ENCODE results near the gene RANBP1. TPM values are rescaled to one million over a fixed set of nuclear protein-coding genes. Genes with fewer than 3 reads are reported as not detected.

RANBP1 gene
- total RNA-seq, 1 experiment from 2014 or later: 443 TPM

- TF ChIP-seq, protein P1, sequence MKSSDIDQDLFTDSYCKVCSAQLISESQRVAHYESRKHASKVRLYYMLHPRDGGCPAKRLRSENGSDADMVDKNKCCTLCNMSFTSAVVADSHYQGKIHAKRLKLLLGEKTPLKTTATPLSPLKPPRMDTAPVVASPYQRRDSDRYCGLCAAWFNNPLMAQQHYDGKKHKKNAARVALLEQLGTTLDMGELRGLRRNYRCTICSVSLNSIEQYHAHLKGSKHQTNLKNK (CRISPR knock-in tag; IDR thresholded peaks at IDR 0.05): no peak
- 0 out of 2 replicates have a peak, but pooled peaks have one; percentile 29 for TF ChIP-seq ATF3 (CRISPR knock-in tag; conservative IDR thresholded peaks at IDR 0.05)
- TF ChIP-seq TP53 (CRISPR knock-in tag; IDR thresholded peaks at IDR 0.05): no peak
- DNase-seq (ENCODE audit: low spot score) (no peak), ATAC-seq (no peak)
- ChIA-PET CTCF (interaction anchor here (0.7 kb wide), 1 partner anchor 32 kb away, joined by 3 read pairs; no protein-coding TSS in a partner anchor), POLR2A (interaction anchor here (1.4 kb wide), 1 partner anchor 9 kb away, joined by 5 read pairs; the partner anchor contains the start of gene TRMT2A)
- Mint-ChIP-seq H3K4me3 (no peak overlapping the region), H3K4me1 (no peaks in the 10 kb centered on the region), H3K27ac (peak overlapping the region; percentile 49), H3K36me3 (peaks cover 54% of the 10 kb centered on the region), H3K9me3 (no peaks in the 10 kb centered on the region), H3K27me3 (ENCODE audit: low read depth) (no peaks in the 10 kb centered on the region)
Measured at GRCh38 chr22:20125201-20126174, 9.6 kb downstream of the RANBP1 start.

DNA sequence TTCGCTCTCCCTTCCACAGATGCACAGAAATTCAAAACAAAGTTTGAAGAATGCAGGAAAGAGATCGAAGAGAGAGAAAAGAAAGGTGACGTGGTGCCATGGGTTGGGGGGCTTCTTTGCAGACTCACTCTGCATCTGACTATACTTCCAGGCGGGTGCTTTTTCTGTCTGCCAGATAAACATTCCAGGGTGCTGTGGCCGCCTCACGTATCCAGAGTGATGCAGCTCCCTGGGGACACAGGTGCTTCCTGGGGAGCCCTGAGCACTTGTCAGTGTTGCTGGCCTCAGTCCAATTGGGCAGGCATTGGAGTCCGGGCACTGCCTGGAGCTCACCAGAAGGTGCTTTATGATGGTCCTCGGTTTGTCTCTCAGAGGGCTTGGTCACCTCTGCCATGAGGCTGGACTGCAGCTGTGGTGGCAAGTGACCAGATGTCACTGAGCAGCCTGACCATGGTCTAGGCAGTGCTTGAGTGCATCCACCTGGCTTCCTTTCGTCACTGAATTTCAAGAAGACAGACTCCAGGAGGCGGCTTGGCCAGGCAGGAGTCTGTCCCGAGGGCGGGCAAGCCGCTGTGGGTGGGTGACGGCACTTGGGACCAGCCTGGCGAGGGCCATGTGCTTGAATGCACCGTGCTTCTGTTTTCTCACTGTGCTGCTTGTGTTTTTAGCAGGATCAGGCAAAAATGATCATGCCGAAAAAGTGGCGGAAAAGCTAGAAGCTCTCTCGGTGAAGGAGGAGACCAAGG, 10.6 kb downstream of the RANBP1 start:
- CTCF ChIA-PET: no interaction called here
- POLR2A ChIA-PET: interaction anchor here (0.6 to 1.4 kb wide), 2 partner anchors 10 to 47 kb away, joined by 5 to 6 read pairs; partner anchors contain the start of gene TRMT2A

DNA sequence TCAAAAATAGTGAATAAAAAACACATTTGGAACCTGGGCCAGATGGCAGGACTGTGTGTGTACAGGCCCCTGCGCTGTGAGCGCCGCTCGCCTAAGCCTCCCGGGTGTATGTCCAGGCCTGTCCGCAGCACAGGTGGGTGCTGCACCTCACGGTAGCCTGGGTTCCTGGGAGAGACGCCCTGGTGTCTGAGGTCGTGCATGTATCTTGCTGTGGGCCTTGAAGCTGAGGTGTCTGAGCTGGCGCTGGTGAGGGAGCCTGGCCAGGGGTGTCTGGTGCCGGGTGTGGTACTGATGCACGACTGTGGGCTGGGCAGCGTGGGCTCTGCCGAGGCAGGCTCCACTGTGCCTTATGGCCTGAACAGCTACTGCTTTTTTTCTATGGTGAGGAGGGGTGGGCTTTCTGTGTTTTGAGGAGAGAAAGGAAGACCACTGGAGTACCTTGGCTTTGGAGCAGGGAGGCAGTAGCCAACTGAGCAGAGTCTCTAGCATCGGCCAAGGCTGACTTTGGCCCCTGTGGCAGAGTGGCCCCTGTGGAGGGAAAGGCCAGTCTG, 11.5 kb downstream of the RANBP1 start:
- Mint-ChIP-seq H3K27ac (peak overlapping the region; percentile 86), H3K9me3 (no peaks in the 10 kb centered on the region), H3K27me3 (ENCODE audit: low read depth) (no peaks in the 10 kb centered on the region), H3K4me3 (no peak overlapping the region), H3K36me3 (peaks cover 36% of the 10 kb centered on the region), H3K4me1 (no peaks in the 10 kb centered on the region)
- DNase-seq (ENCODE audit: low spot score) (no peak), ATAC-seq (no peak)
- ChIA-PET CTCF (no interaction called here), POLR2A (interaction anchor here (0.6 to 1.1 kb wide), 2 partner anchors 48 to 172 kb away, joined by 3 to 6 read pairs; no protein-coding TSS in a partner anchor)
- TF ChIP-seq, protein P2, sequence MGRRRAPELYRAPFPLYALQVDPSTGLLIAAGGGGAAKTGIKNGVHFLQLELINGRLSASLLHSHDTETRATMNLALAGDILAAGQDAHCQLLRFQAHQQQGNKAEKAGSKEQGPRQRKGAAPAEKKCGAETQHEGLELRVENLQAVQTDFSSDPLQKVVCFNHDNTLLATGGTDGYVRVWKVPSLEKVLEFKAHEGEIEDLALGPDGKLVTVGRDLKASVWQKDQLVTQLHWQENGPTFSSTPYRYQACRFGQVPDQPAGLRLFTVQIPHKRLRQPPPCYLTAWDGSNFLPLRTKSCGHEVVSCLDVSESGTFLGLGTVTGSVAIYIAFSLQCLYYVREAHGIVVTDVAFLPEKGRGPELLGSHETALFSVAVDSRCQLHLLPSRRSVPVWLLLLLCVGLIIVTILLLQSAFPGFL (CRISPR knock-in tag; IDR thresholded peaks at IDR 0.05; ENCODE audit: borderline replicate concordance): no peak
- TF ChIP-seq JAZF1 (CRISPR knock-in tag; IDR thresholded peaks at IDR 0.05) (no peak), FOXK1 (CRISPR knock-in tag; IDR thresholded peaks at IDR 0.05) (no peak)
- TF ChIP-seq, protein P3, sequence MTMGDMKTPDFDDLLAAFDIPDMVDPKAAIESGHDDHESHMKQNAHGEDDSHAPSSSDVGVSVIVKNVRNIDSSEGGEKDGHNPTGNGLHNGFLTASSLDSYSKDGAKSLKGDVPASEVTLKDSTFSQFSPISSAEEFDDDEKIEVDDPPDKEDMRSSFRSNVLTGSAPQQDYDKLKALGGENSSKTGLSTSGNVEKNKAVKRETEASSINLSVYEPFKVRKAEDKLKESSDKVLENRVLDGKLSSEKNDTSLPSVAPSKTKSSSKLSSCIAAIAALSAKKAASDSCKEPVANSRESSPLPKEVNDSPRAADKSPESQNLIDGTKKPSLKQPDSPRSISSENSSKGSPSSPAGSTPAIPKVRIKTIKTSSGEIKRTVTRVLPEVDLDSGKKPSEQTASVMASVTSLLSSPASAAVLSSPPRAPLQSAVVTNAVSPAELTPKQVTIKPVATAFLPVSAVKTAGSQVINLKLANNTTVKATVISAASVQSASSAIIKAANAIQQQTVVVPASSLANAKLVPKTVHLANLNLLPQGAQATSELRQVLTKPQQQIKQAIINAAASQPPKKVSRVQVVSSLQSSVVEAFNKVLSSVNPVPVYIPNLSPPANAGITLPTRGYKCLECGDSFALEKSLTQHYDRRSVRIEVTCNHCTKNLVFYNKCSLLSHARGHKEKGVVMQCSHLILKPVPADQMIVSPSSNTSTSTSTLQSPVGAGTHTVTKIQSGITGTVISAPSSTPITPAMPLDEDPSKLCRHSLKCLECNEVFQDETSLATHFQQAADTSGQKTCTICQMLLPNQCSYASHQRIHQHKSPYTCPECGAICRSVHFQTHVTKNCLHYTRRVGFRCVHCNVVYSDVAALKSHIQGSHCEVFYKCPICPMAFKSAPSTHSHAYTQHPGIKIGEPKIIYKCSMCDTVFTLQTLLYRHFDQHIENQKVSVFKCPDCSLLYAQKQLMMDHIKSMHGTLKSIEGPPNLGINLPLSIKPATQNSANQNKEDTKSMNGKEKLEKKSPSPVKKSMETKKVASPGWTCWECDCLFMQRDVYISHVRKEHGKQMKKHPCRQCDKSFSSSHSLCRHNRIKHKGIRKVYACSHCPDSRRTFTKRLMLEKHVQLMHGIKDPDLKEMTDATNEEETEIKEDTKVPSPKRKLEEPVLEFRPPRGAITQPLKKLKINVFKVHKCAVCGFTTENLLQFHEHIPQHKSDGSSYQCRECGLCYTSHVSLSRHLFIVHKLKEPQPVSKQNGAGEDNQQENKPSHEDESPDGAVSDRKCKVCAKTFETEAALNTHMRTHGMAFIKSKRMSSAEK (CRISPR knock-in tag; IDR thresholded peaks at IDR 0.05; ENCODE audit: borderline replicate concordance): peak; percentile 17; the same call in 1 of the 2 replicates

More for the DNA sequence above, 10.6 kb downstream of the RANBP1 start:
- DNase-seq (ENCODE audit: low spot score) (no peak), ATAC-seq (no peak)
- peaks cover 45% of the 10 kb centered on the region for H3K36me3 Mint-ChIP-seq
- H3K4me1 Mint-ChIP-seq: no peaks in the 10 kb centered on the region
- TF ChIP-seq, protein P4, sequence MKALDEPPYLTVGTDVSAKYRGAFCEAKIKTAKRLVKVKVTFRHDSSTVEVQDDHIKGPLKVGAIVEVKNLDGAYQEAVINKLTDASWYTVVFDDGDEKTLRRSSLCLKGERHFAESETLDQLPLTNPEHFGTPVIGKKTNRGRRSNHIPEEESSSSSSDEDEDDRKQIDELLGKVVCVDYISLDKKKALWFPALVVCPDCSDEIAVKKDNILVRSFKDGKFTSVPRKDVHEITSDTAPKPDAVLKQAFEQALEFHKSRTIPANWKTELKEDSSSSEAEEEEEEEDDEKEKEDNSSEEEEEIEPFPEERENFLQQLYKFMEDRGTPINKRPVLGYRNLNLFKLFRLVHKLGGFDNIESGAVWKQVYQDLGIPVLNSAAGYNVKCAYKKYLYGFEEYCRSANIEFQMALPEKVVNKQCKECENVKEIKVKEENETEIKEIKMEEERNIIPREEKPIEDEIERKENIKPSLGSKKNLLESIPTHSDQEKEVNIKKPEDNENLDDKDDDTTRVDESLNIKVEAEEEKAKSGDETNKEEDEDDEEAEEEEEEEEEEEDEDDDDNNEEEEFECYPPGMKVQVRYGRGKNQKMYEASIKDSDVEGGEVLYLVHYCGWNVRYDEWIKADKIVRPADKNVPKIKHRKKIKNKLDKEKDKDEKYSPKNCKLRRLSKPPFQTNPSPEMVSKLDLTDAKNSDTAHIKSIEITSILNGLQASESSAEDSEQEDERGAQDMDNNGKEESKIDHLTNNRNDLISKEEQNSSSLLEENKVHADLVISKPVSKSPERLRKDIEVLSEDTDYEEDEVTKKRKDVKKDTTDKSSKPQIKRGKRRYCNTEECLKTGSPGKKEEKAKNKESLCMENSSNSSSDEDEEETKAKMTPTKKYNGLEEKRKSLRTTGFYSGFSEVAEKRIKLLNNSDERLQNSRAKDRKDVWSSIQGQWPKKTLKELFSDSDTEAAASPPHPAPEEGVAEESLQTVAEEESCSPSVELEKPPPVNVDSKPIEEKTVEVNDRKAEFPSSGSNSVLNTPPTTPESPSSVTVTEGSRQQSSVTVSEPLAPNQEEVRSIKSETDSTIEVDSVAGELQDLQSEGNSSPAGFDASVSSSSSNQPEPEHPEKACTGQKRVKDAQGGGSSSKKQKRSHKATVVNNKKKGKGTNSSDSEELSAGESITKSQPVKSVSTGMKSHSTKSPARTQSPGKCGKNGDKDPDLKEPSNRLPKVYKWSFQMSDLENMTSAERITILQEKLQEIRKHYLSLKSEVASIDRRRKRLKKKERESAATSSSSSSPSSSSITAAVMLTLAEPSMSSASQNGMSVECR (CRISPR knock-in tag; IDR thresholded peaks at IDR 0.05; ENCODE audit: borderline replicate concordance): no peak
- TF ChIP-seq ZNF263 (CRISPR knock-in tag; IDR thresholded peaks at IDR 0.05; ENCODE audit: low read depth) (no peak), E2F1 (CRISPR knock-in tag; IDR thresholded peaks at IDR 0.05) (no peak), IRF2 (CRISPR knock-in tag; IDR thresholded peaks at IDR 0.05; ENCODE audit: borderline replicate concordance, low read depth) (no peak)
- peak overlapping the region; percentile 49 for H3K27ac Mint-ChIP-seq
- no peaks in the 10 kb centered on the region for H3K27me3 Mint-ChIP-seq (ENCODE audit: low read depth)
- no peak overlapping the region for H3K4me3 Mint-ChIP-seq
- no peaks in the 10 kb centered on the region for H3K9me3 Mint-ChIP-seq
